Neural cell (in vitro differentiated cells): ENCODE data around the gene SERPINA3. TPM values are rescaled to one million over a fixed set of nuclear protein-coding genes. Genes with fewer than 3 reads are reported as not detected.

Source experiments
- H2AFZ ChIP-seq: fragments of 200-600, 300-800 bp; sonication (generic), shearing (Covaris generic); 2 replicates; pipeline ENCODE4 v1.6.0; 2014; ENCODE audit warnings: low read depth, mild to moderate bottlenecking, antibody characterized with exemption, low read length, moderate library complexity
- H3F3A ChIP-seq: fragments of 200-600 bp; shearing (Covaris generic); 2 replicates; pipeline ENCODE4 v1.6.1; 2016; ENCODE audit warnings: mild to moderate bottlenecking, moderate library complexity, mixed read lengths, antibody characterized with exemption, low read length; ENCODE audit not compliant: insufficient read depth, poor library complexity, severe bottlenecking
- H3K27ac ChIP-seq: fragments of 200-600, 300-800 bp; sonication (generic), shearing (Covaris generic); 2 replicates; pipeline ENCODE4 v1.5.1; 2014; ENCODE audit warnings: mild to moderate bottlenecking, low read length, moderate library complexity
- H3K27me3 ChIP-seq: fragments of 300-800, 200-600 bp; sonication (generic), shearing (Covaris generic); 2 replicates; pipeline ENCODE4 v1.6.0; 2014; ENCODE audit warnings: mild to moderate bottlenecking, low read depth, low read length, moderate library complexity; ENCODE audit not compliant: insufficient read depth
- H3K36me3 ChIP-seq: fragments of 300-800, 200-600 bp; sonication (generic), shearing (Covaris generic); 2 replicates; pipeline ENCODE4 v1.5.1; 2014; ENCODE audit warnings: mild to moderate bottlenecking, antibody characterized with exemption, low read length, moderate library complexity; ENCODE audit not compliant: insufficient read depth
- H3K4me2 ChIP-seq: fragments of 300-800, 200-600 bp; sonication (generic), shearing (Covaris generic); 2 replicates; pipeline ENCODE4 v1.6.0; 2014; ENCODE audit warnings: mild to moderate bottlenecking, low read length
- H3K4me3 ChIP-seq: fragments of 300-800, 200-600 bp; sonication (generic), shearing (Covaris generic); 2 replicates; pipeline ENCODE4 v1.5.1; 2014; ENCODE audit warnings: mild to moderate bottlenecking, low read length, moderate library complexity
- H3K79me2 ChIP-seq: fragments of 200-600 bp; shearing (Covaris generic); replicated peaks from 2 replicates; pipeline ENCODE4 v1.6.0; 2014; ENCODE audit warnings: mild to moderate bottlenecking, low read length, moderate library complexity; ENCODE audit not compliant: insufficient read depth
- H3K9ac ChIP-seq: fragments of 300-800, 200-600 bp; sonication (generic), shearing (Covaris generic); 2 replicates; pipeline ENCODE4 v1.6.1; 2016; ENCODE audit warnings: mild to moderate bottlenecking, low read length, mixed read lengths
- H3K9me2 ChIP-seq: fragments of 200-600 bp; shearing (Covaris generic); 2 replicates; pipeline ENCODE4 v1.6.1; 2016; ENCODE audit warnings: mild to moderate bottlenecking, low read length, mixed read lengths; ENCODE audit not compliant: insufficient read depth
- H3K9me3 ChIP-seq: fragments of 200-600, 300-800 bp; sonication (generic), shearing (Covaris generic); 2 replicates; pipeline ENCODE4 v1.6.1; 2016; ENCODE audit warnings: mild to moderate bottlenecking, mixed run types, low read length, moderate library complexity, mixed read lengths
- H4K20me1 ChIP-seq: fragments of 200-600 bp; shearing (Covaris generic); 2 replicates; pipeline ENCODE4 v1.6.1; 2016; ENCODE audit warnings: mild to moderate bottlenecking, mixed run types; ENCODE audit not compliant: insufficient read depth
- CTCF ChIP-seq: fragments of 450-650 bp; IDR thresholded peaks from 2 replicates; pipeline ENCODE4 v1.5.1; 2014; ENCODE audit warnings: antibody characterized with exemption, mild to moderate bottlenecking, moderate library complexity; ENCODE audit not compliant: poor library complexity, severe bottlenecking
- EZH2 ChIP-seq: fragments of 200-600, 300-800 bp; shearing (Covaris generic), sonication (generic); IDR thresholded peaks from 2 replicates; pipeline ENCODE4 v1.6.1; 2014; ENCODE audit warnings: antibody characterized with exemption, low read length, borderline replicate concordance, mild to moderate bottlenecking; ENCODE audit not compliant: insufficient read depth, poor library complexity, severe bottlenecking
- MXI1 ChIP-seq: fragments of 450-650 bp; conservative IDR thresholded peaks from 2 replicates; pipeline ENCODE4 v1.6.1; 2014; ENCODE audit warnings: antibody characterized with exemption, mild to moderate bottlenecking; ENCODE audit not compliant: poor library complexity, severe bottlenecking
- RAD21 ChIP-seq: fragments of 450-650 bp; conservative IDR thresholded peaks from 2 replicates; pipeline ENCODE4 v1.6.1; 2014; ENCODE audit warnings: antibody characterized with exemption, mild to moderate bottlenecking, moderate library complexity
- REST ChIP-seq: IDR thresholded peaks from 2 replicates; pipeline ENCODE4 v1.6.1; 2012; ENCODE audit warnings: borderline replicate concordance
- SMC3 ChIP-seq: fragments of 450-650 bp; conservative IDR thresholded peaks from 2 replicates; pipeline ENCODE4 v1.6.1; 2014; ENCODE audit warnings: antibody characterized with exemption, mild to moderate bottlenecking, moderate library complexity; ENCODE audit not compliant: poor library complexity
- TAF1 ChIP-seq: IDR thresholded peaks from 2 replicates; pipeline ENCODE4 v1.6.1; 2012; ENCODE audit warnings: low read depth
- polyA plus RNA-seq: library from polyadenylated mRNA; depleted of rRNA; stranded (reverse); fragments of >200 nt; gene quantifications from 2 replicates; pipeline ENCODE4 v1.2.3, GENCODE V29; 2014

SERPINA3 gene
- polyA plus RNA-seq, 1 donor from 2014 or later: not detected

- Histone ChIP-seq H3K27ac (no peak overlapping the region), H3K36me3 (no peaks in the 10 kb centered on the region), H2AFZ (no peak overlapping the region), H3K4me2 (no peak overlapping the region), H4K20me1 (no peaks in the 10 kb centered on the region), H3K4me3 (no peak overlapping the region), H3K27me3 (no peaks in the 10 kb centered on the region), H3K9me2 (no peaks in the 10 kb centered on the region), H3K79me2 (no peaks in the 10 kb centered on the region), H3K9me3 (no peaks in the 10 kb centered on the region), H3F3A (no peaks in the 10 kb centered on the region), H3K9ac (no peak overlapping the region)
- TF ChIP-seq RAD21 (no peak), REST (no peak), TAF1 (no peak)
Measured at GRCh38 chr14:94569381-94570001, 42.7 kb upstream of the SERPINA3 start.

- no peak overlapping the region for H3K9ac ChIP-seq
- no peak overlapping the region for H2AFZ ChIP-seq
- H3K36me3 ChIP-seq: no peaks in the 10 kb centered on the region
- no peaks in the 10 kb centered on the region for H3K9me3 ChIP-seq
- no peaks in the 10 kb centered on the region for H3K79me2 ChIP-seq
- no peak overlapping the region for H3K27ac ChIP-seq
- TF ChIP-seq TAF1: no peak
- no peak for TF ChIP-seq RAD21
- no peak for TF ChIP-seq EZH2
- no peak for TF ChIP-seq SMC3
- no peak for TF ChIP-seq REST
- no peak for TF ChIP-seq MXI1
- no peak for TF ChIP-seq CTCF
- H3F3A ChIP-seq: no peaks in the 10 kb centered on the region
- H3K27me3 ChIP-seq: no peaks in the 10 kb centered on the region
- H4K20me1 ChIP-seq: no peaks in the 10 kb centered on the region
- no peak overlapping the region for H3K4me2 ChIP-seq
- no peaks in the 10 kb centered on the region for H3K9me2 ChIP-seq
- H3K4me3 ChIP-seq: no peak overlapping the region
Measured at GRCh38 chr14:94570002-94570400, 42.2 kb upstream of the SERPINA3 start.
